ENCODE results near the gene CABP4. TPM values are rescaled to one million over a fixed set of nuclear protein-coding genes. Genes with fewer than 3 reads are reported as not detected.

The CABP4 gene
- total RNA-seq = under 1 TPM; 0.27 to 0.28 TPM

GRCh38 chr11:67455054-67455453, at the start of gene CABP4:
TSS of gene CABP4 (plus strand) at chr11:67455354. CDS start at chr11:67455424, 70 bp downstream.
- no peak within 1 kb of the TSS for H3K4me3 Mint-ChIP-seq
- no peak for DNase-seq

DNA sequence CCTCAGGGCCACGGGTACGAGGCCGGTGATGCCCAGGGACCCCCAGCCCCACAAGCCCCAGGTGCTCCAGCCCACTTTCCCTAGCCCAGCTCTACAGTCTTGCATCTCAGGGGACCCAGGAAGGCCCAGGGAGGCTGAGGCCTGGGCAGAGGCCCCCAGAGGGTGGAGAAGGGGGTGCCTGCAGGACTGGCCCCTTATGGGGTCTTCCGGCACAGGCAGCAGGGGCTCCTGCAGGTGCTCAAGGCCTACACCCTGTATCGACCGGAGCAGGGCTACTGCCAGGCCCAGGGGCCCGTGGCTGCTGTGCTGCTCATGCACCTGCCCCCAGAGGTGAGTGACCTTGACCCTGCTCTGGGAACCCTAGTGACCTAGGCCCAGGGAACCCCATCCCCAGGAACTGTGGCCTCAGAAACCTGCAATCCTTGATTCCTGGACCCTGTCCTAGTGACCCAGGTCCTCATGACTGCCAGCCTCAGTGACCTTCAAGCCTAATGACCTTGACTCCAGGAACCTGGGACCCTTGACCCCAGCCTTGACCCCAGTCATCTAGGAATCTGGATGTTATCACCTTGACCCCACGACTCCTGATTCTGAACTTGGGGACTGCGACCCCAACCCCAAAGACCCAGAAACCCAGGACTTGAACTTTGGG, 49.3 kb upstream of the CABP4 start:
- Mint-ChIP-seq H3K4me1 (peaks cover 53% of the 10 kb centered on the region), H3K9me3 (no peaks in the 10 kb centered on the region), H3K27ac (peak overlapping the region; percentile 96), H3K4me3 (peak overlapping the region; percentile 90), H3K27me3 (no peaks in the 10 kb centered on the region), H3K36me3 (peaks cover 42% of the 10 kb centered on the region)
- DNase-seq = no peak

More at GRCh38 chr11:67455054-67455453, at the start of gene CABP4:
- Mint-ChIP-seq H3K36me3 (no peaks in the 10 kb centered on the region), H3K27me3 (no peaks in the 10 kb centered on the region), H3K9me3 (no peaks in the 10 kb centered on the region), H3K4me1 (no peaks in the 10 kb centered on the region), H3K27ac (no peak within 1 kb of the TSS)

- Mint-ChIP-seq H3K9me3 (no peaks in the 10 kb centered on the region), H3K4me1 (peaks cover 58% of the 10 kb centered on the region), H3K36me3 (peaks cover 41% of the 10 kb centered on the region), H3K27me3 (no peaks in the 10 kb centered on the region), H3K27ac (peak overlapping the region; percentile 96), H3K4me3 (peak overlapping the region; percentile 90)
- no peak for DNase-seq
Observed at GRCh38 chr11:67406420-67406968, 48.7 kb upstream of the CABP4 start.

DNA sequence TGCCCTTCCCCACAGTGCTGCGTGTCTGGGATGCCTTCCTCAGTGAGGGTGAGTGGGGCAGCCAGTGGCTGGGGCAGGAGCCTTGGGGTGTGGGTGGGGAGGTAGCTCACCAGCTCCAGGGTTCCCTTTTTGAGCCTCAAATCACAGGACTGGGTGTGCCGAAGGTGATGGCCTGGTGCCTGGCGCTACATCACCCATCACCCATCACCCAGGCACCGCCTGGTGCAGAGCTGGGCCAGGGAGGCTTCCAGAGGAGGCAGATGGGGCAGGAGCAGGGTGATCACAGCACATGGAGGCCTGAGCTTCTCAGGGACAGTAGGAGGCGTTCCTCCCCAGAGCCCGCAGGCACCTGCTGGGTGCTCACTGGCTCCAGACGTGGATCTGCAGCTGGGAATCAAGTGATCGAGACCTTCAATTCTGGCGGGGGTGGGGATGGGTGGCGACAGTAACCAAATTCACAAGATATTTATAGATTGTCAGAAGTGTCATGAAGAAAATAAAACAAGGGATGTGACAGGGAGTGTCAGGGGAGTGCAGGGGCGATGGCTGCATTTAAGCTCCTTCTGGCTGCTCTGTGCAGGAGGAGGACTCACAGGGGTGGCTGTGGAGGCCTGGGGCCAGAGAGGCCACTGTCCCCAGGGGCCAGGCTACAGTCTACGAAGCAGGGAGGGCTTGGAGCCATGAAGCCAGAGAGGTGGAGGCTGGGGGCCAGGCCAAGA, 48.0 kb upstream of the CABP4 start:
- no peak for DNase-seq
- Mint-ChIP-seq H3K27ac (peak overlapping the region; percentile 96), H3K36me3 (peaks cover 41% of the 10 kb centered on the region), H3K9me3 (no peaks in the 10 kb centered on the region), H3K4me1 (peaks cover 65% of the 10 kb centered on the region), H3K27me3 (no peaks in the 10 kb centered on the region), H3K4me3 (peak overlapping the region; percentile 90)

DNA sequence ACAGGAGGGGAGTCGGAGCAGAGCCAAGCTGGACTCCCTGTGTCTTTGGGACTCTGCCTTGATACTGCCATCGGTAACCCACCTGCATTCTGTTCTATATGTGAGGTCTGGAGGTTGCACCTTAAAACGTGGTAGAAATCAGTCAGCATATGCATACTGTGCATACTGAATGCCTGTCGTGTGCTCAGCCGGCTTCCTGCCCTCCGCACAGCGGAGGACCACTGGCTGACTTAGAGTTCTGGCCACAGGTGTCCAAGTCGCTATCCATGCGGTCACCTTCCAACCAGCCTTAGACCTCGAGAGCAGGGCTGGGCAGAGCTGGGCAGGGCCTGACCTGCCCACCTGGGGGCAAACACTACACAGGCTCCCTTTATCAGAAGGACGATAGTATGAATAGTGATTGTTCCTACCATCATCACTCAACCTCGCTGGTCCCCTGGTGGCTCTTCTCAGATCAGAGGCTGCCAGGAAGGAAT, 47.4 kb upstream of the CABP4 start:
- no peaks in the 10 kb centered on the region for H3K27me3 Mint-ChIP-seq

DNA sequence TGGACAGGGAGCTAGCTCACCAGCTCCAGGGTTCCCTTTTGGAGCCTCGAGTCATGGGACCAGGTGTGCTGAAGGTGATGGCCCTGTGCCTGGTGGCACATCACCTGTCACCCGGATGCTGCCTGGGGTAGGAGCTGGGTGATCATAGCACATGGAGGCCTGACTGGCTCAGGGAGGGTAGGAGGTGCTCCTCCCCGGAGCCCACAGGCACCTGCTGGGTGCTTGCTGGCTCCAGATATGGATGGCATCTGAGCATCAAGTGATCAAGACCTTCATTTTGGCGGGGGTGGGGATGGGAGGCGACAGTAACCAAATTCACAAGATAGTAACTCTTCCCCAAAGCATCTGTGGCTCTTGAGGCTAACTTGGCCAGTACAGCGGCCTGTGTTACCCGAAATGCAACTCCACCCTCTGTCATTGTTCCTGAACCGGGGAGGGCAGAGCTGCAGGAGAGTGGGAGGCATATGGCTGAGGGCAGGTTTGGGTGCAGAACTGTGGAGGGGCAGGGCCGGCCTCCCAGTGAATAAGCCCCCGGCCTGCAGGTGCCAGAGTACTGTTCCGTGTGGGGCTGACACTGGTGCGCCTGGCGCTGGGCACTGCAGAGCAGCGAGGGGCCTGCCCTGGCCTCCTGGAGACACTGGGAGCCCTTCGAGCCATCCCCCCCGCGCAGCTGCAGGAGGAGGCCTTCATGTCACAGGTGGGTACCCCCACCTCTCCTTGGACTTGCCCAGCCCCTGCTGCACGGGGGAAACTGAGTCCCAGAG, 46.5 kb upstream of the CABP4 start:
- peak overlapping the region; percentile 96 for H3K27ac Mint-ChIP-seq
- peak overlapping the region; percentile 90 for H3K4me3 Mint-ChIP-seq
- no peaks in the 10 kb centered on the region for H3K27me3 Mint-ChIP-seq
- H3K4me1 Mint-ChIP-seq = peaks cover 66% of the 10 kb centered on the region
- peaks cover 41% of the 10 kb centered on the region for H3K36me3 Mint-ChIP-seq
- no peak for DNase-seq
- H3K9me3 Mint-ChIP-seq = no peaks in the 10 kb centered on the region

More for the DNA sequence above, 47.4 kb upstream of the CABP4 start:
- H3K4me1 Mint-ChIP-seq = peaks cover 67% of the 10 kb centered on the region
- H3K27ac Mint-ChIP-seq = peak overlapping the region; percentile 96
- no peaks in the 10 kb centered on the region for H3K9me3 Mint-ChIP-seq
- H3K36me3 Mint-ChIP-seq = peaks cover 41% of the 10 kb centered on the region
- DNase-seq = no peak
- peak overlapping the region; percentile 90 for H3K4me3 Mint-ChIP-seq

DNA sequence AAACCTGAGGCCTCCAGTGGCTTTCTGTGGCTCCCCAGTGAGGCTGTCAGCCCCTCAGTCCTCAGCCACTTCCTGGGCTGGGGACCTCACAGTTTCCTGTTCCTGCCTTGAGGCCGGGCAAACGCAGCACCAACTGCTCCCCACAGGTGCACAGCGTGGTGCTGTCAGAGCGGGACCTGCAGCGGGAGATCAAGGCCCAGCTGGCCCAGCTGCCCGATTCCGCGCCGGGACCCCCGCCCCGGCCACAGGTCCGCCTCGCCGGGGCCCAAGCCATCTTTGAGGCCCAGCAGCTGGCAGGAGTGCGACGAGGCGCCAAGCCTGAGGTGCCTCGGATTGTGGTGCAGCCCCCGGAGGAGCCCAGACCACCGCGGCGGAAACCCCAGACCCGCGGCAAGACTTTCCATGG, 45.9 kb upstream of the CABP4 start:
- Mint-ChIP-seq H3K27me3 (no peaks in the 10 kb centered on the region), H3K36me3 (peaks cover 41% of the 10 kb centered on the region), H3K4me1 (peaks cover 66% of the 10 kb centered on the region), H3K4me3 (peak overlapping the region; percentile 90), H3K9me3 (no peaks in the 10 kb centered on the region), H3K27ac (peak overlapping the region; percentile 96)
- peak; percentile 79 for DNase-seq

DNA sequence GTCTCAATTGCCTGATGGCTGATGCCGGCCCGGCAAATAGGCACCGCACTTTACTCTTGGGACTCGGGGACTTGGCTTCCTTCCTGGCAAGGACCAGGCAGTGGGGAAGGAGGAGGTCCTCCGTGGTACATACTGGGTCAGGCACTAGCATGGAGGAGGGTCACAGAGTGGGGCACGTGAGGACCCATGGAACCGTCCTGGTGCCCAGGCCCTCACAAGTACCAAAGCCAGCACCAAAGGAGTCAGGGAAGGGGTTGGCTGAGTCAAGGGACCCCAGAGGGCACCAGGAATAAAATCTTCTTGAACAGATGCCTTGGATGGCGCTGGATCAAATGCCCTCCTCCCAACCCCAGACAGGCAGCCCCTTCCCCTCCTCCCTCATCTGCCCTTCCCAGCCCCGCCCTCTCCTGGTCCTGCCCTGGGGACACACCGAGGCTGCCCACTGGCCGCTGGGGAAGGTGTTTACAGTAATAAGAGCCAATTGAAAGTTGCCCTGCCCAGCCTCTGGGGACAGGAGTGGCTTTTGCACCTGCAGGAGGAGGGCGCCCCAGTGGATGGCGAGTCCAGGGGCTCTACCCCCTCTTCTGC, 45.3 kb upstream of the CABP4 start:
- Mint-ChIP-seq H3K36me3 (peaks cover 36% of the 10 kb centered on the region), H3K4me3 (peak overlapping the region; percentile 85), H3K4me1 (peaks cover 67% of the 10 kb centered on the region), H3K27me3 (no peaks in the 10 kb centered on the region), H3K9me3 (no peaks in the 10 kb centered on the region), H3K27ac (peak overlapping the region; percentile 92)
- no peak for DNase-seq

GRCh38 chr11:67410369-67410831, 44.8 kb upstream of the CABP4 start:
- DNase-seq = no peak
- H3K27me3 Mint-ChIP-seq = no peaks in the 10 kb centered on the region

GRCh38 chr11:67410984-67411784, 44.0 kb upstream of the CABP4 start:
- Mint-ChIP-seq H3K27ac (peak overlapping the region; percentile 92), H3K36me3 (peaks cover 25% of the 10 kb centered on the region), H3K27me3 (no peaks in the 10 kb centered on the region), H3K4me1 (peaks cover 72% of the 10 kb centered on the region), H3K4me3 (peak overlapping the region; percentile 7), H3K9me3 (no peaks in the 10 kb centered on the region)
- no peak for DNase-seq

More at GRCh38 chr11:67410369-67410831, 44.8 kb upstream of the CABP4 start:
- peak overlapping the region; percentile 92 for H3K27ac Mint-ChIP-seq
- H3K36me3 Mint-ChIP-seq = peaks cover 30% of the 10 kb centered on the region
- H3K4me3 Mint-ChIP-seq = peak overlapping the region; percentile 85
- H3K9me3 Mint-ChIP-seq = no peaks in the 10 kb centered on the region
- H3K4me1 Mint-ChIP-seq = peaks cover 71% of the 10 kb centered on the region

GRCh38 chr11:67411785-67412152, 43.4 kb upstream of the CABP4 start:
- Mint-ChIP-seq H3K9me3 (no peaks in the 10 kb centered on the region), H3K27me3 (no peaks in the 10 kb centered on the region), H3K4me3 (no peak overlapping the region), H3K36me3 (peaks cover 23% of the 10 kb centered on the region), H3K4me1 (peaks cover 74% of the 10 kb centered on the region), H3K27ac (peak overlapping the region; percentile 18)
- no peak for DNase-seq

DNA sequence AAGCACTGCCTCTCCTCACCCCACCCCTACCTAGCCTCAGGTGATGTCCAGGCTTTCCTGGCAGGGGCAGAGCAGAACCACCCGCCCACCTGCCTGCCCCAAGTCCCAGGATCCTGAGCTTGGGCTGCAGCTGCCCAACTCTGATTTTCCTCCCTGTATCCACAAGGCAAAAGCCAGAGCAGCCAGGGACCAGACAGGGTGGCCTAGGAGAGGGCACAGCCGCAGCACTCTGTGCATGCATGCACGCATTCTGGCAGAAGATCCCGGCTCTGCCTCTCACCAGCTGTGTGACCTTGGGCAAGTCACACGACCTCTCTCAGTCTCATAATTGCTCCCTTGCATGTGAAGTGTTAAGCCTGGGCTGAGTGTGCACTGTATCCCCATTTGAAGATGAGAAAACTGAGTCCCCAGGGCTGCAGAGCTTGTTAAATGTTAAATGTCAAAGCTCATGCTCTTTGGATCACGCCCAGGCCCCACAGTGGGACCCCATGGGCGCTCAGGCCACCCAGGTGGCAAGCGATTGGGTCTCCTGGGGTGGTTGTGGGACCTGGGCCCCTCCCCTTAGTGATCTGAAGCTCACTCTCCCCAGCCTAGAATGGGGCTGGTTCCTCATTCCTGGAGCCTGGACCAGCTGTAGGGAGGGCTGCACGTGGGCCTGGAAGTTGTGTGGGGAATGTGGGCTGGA, 42.5 kb upstream of the CABP4 start:
- Mint-ChIP-seq H3K27me3 (no peaks in the 10 kb centered on the region), H3K4me1 (peaks cover 73% of the 10 kb centered on the region), H3K9me3 (no peaks in the 10 kb centered on the region), H3K4me3 (no peak overlapping the region), H3K36me3 (peaks cover 17% of the 10 kb centered on the region), H3K27ac (no peak overlapping the region)
- DNase-seq = no peak

GRCh38 chr11:67413266-67413849, 41.8 kb upstream of the CABP4 start:
- DNase-seq = no peak
- Mint-ChIP-seq H3K4me3 (no peak overlapping the region), H3K27ac (no peak overlapping the region), H3K9me3 (no peaks in the 10 kb centered on the region), H3K27me3 (no peaks in the 10 kb centered on the region), H3K4me1 (peaks cover 73% of the 10 kb centered on the region), H3K36me3 (peaks cover 10% of the 10 kb centered on the region)

All from activated naive CD8-positive, alpha-beta T cell treated with anti-CD3 and anti-CD28 coated beads for 36 hours (primary cell).